GM12892 (cell line): ENCODE data around the gene FOLR3.

Source experiments
- POLR2A ChIP-seq: IDR thresholded peaks from 2 replicates; pipeline ENCODE4 v1.6.1; 2011; ENCODE audit warnings: low read depth, low read length, control low read depth
- TAF1 ChIP-seq: IDR thresholded peaks from 2 replicates; pipeline ENCODE4 v1.6.1; 2011; ENCODE audit warnings: low read depth, mild to moderate bottlenecking, control low read depth, low read length, borderline replicate concordance

DNA sequence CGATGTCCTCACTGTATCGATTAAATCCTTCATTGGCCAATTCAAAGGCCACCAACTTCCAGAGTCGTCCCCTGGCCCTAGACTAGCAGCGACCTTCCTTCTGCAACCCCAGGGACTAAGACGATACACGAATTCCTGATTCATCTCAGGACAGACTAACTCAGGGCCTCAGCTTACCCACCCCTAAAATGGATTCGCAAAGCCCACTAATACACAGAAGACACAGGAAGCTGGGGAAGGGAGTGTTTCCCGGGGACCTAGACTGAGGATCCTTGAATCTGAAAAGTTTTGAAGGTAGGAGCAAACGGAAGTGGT is 32.9 kb upstream of the FOLR3 start:
- no peak for TF ChIP-seq POLR2A
- TF ChIP-seq TAF1: no peak
